ENCODE results near the gene COL15A1. TPM values are rescaled to one million over a fixed set of nuclear protein-coding genes. Genes with fewer than 3 reads are reported as not detected.

COL15A1 gene
- total and polyA plus RNA-seq, 2 of the 13 experiments (the other 11 are each of a cell fraction or from before 2014, with no cell fraction given) = not detected

GRCh38 chr9:99104459-99105151, 160.9 kb downstream of the COL15A1 start, which contains the start of gene TGFBR1 (continued):
- TF ChIP-seq ZBED4 (CRISPR knock-in tag; IDR thresholded peaks at IDR 0.05; ENCODE audit: borderline replicate concordance) (peak; percentile 82; the same call in 1 of the 2 replicates), TBL1XR1 (IDR thresholded peaks at IDR 0.05; ENCODE audit: borderline replicate concordance, low read length, partially characterized antibody) (no peak), ZBTB33 (CRISPR knock-in tag; IDR thresholded peaks at IDR 0.05) (no peak), TFAP4 (IDR thresholded peaks at IDR 0.05; ENCODE audit: borderline replicate concordance, low read depth) (no peak), TCF7 (IDR thresholded peaks at IDR 0.05; ENCODE audit: low read depth) (no peak), NFYC (CRISPR knock-in tag; IDR thresholded peaks at IDR 0.05) (peak; percentile 54), ATRX (CRISPR knock-in tag; IDR thresholded peaks at IDR 0.05; ENCODE audit: borderline replicate concordance) (no peak), DRAP1 (CRISPR knock-in tag; IDR thresholded peaks at IDR 0.05) (peak; percentile 83), ZNF160 (CRISPR knock-in tag; IDR thresholded peaks at IDR 0.05) (0 out of 2 replicates have a peak, but pooled peaks have one; percentile 32), PHF21A (CRISPR knock-in tag; IDR thresholded peaks at IDR 0.05) (peak; percentile 18; the same call in 1 of the 2 replicates), ZNF180 (CRISPR knock-in tag; IDR thresholded peaks at IDR 0.05; ENCODE audit: borderline replicate concordance, low read depth) (no peak)
